ENCODE results near the gene RIPK4.
"Not testable (repeated sequence)": the region's sequence is repeated elsewhere in the genome, so short reads cannot be mapped to it uniquely, and the experiment has no call there.

The RIPK4 gene

DNA sequence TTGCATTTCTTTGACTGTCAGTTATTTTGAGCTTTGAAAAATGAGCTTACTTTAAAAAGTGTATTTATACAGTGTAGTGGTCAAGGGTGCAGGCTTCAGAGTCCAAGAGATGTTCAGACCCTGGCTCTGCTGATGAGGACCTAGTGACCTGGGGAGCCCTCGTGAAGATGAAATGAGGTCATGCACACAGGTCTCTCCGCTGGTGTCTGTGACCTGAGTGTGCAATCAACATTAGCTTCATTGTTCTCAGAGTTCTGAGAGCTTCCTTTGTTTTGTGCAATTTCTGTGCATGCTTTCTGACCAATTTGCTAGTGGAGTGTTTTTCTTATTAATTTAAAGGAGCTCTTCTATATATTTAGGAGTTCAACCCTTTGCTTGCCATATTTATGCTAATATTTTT lies 71.3 kb downstream of the RIPK4 start:
- no peak for DNase-seq (ENCODE audit: low read depth in 1 of 2, low spot score in 1 of 2)

DNA sequence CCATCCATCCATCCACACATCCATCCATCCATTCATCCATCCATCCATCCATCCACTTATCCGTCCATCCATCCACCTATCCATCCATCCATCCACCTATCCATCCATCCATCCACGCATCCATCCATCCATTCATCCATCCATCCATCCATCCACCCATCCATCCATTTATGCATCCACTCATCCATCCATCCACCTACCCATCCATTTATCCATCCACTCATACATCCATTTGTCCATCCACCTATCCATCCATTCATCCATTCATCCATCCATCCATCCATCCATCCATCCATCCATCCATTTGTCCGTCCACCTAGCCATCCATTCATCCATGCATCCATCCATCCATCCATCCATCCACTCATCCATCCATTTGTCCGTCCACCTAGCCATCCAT lies 72.8 kb downstream of the RIPK4 start:
- not testable (repeated sequence) for DNase-seq (ENCODE audit: low read depth in 1 of 2, low spot score in 1 of 2)

DNA sequence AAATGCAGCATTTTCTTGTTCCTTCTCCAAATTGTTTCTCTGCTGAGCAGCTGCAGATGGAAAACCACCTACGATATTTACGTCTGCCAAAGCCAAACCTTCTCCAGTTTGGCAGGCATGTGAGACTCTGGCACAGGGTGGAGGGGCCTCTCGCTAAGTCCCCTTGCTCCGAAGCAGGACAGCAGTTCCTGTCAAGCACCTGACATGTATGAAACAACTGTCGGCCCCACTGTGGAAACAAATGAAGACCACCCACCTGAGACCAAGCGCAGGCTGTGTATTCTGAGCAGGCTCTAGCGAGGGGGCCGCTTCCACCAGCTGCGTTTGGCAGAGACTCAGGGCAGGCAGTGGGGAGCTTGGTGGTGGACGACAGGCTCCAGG lies 74.7 kb downstream of the RIPK4 start:
- no peak for DNase-seq (ENCODE audit: low read depth in 1 of 2, low spot score in 1 of 2)

DNA sequence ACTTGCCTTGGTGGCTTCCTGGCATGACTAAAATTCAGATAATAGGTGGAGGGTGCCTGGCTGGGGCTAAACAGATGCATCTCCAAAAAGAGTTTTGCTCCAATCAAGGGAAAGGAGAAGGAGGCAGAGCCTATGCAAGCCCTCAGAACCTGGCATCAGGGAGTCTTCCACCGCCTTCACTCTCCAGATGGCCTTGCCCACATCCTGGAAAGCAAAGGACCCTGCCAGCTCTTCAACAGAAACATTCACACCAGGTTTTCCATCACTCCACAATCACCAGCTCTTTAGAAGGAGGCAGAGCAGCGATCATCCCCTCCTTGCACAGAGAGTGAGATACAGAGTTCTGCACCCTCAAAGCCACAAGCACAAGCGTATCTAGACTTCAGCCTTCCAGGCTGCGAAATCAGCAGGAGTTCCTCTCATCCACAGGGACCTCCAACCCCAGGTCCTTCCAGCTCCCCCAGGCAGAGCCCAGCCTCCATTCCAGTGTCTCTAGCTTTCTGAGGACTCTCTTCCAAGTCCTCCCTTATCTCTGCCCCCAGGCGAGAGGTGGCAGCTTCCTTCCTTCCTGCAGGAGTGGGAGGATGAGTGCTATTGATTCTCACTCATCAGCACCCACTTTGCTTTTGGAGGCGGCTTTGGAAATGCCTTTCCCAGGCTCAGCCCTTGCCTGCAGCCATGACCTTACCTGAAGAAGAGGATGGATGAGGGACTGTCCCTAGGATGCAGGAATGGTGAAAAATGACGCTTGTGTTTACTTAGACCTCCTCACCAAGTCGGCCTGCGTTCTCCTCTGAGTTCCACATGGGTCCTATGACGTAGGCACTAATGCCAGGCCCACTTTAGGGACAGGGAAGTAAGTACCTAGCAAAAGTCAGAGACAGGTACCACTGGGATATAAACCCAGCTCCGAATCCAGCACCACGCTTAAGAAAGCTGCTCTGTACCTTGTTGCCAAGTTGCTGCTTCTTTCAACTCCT lies 75.4 kb downstream of the RIPK4 start:
- DNase-seq (ENCODE audit: low read depth in 1 of 2, low spot score in 1 of 2), result no peak
